ENCODE data around the gene KCNQ5. TPM values are rescaled to one million over a fixed set of nuclear protein-coding genes. Genes with fewer than 3 reads are reported as not detected.
"Not testable (repeated sequence)": the region's sequence is repeated elsewhere in the genome, so short reads cannot be mapped to it uniquely, and the experiment has no call there.

KCNQ5 gene
- total RNA-seq, 1 donor from 2014 or later: 1.7 TPM

GRCh38 chr6:73176057-73176456, 554.2 kb downstream of the KCNQ5 start:
- no peak overlapping the region for H3K4me3 ChIP-seq (ENCODE audit: low read depth, low read length)
- no peak for DNase-seq (ENCODE audit: low read depth)
- TF ChIP-seq CTCF (conservative IDR thresholded peaks at IDR 0.05; ENCODE audit: low read depth, low read length): no peak

DNA sequence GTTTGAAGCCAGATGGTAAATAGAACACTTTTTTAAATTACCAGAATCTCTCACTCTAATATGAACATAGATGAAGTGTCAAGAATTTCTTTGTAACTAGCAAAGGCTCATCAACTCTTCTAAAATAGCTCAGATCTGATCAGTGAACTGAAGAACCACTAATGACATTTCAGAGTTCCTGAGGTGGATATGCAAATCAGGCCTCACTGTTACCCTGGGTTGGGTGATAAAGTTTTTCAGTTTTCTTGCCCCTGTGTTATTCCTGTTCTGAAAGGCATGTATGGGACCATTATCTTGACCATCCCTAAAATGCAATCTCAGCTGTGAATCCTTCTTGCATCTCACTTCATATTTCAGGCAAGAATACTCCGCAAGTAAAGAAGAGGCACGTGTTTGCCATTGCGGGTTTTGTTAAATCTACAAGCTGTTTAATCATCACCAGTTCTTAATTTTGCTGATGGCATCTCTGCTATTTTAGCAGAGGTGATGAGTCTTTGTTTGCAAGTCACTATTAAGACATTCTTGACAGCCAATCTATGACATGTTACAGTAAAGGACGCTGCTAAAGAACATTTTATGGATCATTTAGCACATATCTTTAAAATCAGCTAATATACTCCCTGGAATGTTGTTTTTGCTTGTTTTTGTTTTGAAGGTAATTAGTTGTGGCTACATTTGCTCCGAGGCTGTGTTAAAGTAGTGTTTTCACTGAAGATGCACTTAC, 555.5 kb downstream of the KCNQ5 start:
- DNase-seq (ENCODE audit: low read depth): no peak
- no peak overlapping the region for H3K4me3 ChIP-seq (ENCODE audit: low read depth, low read length)
- no peak for TF ChIP-seq CTCF (conservative IDR thresholded peaks at IDR 0.05; ENCODE audit: low read depth, low read length)

GRCh38 chr6:73180076-73180738, 558.3 kb downstream of the KCNQ5 start:
- TF ChIP-seq CTCF (conservative IDR thresholded peaks at IDR 0.05; ENCODE audit: low read depth, low read length): no peak
- peak; percentile 7 for DNase-seq (ENCODE audit: low read depth)
- H3K4me3 ChIP-seq (ENCODE audit: low read depth, low read length): peak overlapping the region; percentile 30

DNA sequence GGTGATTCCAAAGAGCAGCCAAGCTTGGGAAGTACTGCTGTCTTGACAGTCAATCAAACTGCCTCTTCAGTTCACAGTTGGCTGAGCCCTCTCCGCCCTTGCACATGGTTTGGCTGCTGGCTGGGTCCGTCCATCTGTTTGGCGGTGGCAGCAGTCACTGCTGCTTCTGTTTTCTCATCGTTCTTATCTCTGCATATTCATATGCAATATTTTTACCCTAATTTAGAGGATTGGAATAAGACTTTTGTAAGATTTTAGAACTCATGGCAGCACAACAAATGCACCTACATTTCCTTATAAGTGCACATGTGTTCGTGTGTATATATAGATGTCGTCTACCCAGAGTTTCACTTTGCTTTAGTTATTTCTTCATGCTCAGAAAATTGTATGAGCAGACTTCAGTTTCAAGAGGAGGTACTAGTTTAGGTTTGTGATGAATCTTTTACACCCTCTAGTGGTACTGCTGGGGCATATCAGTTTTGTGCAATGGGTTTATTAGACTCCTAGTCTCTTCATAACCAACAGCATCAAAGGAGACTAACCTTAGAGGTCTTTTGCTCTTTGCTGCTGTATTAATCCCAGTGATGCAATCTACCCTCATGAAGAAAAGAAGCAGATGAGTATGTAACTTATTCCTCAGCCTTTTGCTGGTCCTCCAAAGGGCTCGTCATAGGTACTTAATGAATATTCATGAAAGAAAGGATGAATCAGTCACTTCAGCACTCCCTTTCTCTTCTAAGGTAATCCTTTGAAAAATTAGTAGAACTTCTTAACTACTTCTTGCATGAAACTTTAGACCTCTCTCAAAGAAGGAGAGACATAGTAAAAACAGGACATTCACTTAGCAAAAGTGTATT, 559.1 kb downstream of the KCNQ5 start:
- TF ChIP-seq CTCF (conservative IDR thresholded peaks at IDR 0.05; ENCODE audit: low read depth, low read length): peak; percentile 93
- DNase-seq (ENCODE audit: low read depth): peak; percentile 39
- H3K4me3 ChIP-seq (ENCODE audit: low read depth, low read length): peak overlapping the region; percentile 30

DNA sequence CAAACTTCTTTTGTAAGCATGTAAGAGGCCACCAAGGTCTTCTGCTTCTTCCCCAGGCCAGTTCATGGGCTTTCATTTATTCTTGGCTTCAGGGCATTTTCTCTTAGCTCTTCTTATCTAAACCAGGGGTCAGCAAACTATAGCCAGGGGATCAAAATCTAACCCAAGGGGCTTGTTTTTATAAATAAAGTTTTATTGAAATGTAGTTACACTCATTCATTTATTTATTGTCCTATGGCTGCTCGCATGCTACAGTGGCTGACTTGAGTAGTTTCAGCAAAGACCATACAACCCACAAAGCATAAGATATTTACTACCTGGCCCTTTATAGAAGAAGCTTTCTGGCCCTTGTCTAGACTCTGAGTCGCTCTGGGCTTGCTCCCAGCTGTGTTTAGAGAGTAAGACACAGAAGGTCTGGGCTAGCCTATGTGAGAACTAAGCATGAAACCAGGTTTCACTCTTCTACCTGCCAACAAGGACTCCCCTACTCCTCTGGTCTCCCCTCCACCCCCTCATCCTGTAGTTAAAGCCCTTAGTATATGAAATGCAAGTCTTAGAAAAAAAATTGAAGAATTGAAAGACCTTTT, 560.2 kb downstream of the KCNQ5 start:
- DNase-seq (ENCODE audit: low read depth): no peak
- no peak overlapping the region for H3K4me3 ChIP-seq (ENCODE audit: low read depth, low read length)
- TF ChIP-seq CTCF (conservative IDR thresholded peaks at IDR 0.05; ENCODE audit: low read depth, low read length): no peak

DNA sequence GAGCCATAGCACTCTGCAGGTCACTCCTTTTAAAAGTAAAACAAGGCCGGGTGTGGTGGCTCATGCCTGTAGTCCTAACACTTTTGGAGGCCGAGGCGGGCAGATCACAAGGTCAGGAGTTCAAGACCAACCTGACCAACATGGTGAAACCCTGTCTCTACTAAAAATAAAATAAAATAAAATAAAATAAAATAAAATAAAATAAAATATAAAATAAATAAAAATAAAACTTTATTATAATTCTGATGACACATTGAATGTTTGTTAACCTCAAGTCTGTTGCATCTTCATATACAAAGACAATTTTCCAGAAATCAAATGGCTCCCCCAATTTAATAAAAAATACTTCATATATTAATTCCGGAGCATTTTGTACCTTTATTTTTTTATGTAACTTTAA, 571.4 kb downstream of the KCNQ5 start:
- H3K4me3 ChIP-seq (ENCODE audit: low read depth, low read length); DNase-seq (ENCODE audit: low read depth): not testable (repeated sequence)

DNA sequence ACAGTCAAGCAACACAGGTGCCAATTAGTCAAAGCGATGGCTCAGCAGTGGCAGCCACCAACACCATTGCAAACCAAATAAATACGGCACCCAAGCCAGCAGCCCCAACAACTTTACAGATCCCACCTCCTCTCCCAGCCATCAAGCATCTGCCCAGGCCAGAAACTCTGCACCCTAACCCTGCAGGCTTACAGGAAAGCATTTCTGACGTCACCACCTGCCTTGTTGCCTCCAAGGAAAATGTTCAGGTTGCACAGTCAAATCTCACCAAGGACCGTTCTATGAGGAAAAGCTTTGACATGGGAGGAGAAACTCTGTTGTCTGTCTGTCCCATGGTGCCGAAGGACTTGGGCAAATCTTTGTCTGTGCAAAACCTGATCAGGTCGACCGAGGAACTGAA, 572.9 kb downstream of the KCNQ5 start:
- DNase-seq (ENCODE audit: low read depth): no peak
- H3K4me3 ChIP-seq (ENCODE audit: low read depth, low read length): no peak overlapping the region
- no peak for TF ChIP-seq CTCF (conservative IDR thresholded peaks at IDR 0.05; ENCODE audit: low read depth, low read length)

All from epithelial cell of proximal tubule (primary cell).